GM18867 (cell line): ENCODE data around the gene ARHGAP8.

Source experiments
- ATAC-seq: cut with Tn5 transposase; IDR thresholded peaks from one replicate; pipeline ENCODE4 v1.9.1; 2021; ENCODE audit warnings: mild to moderate bottlenecking, moderate library complexity; ENCODE audit not compliant: unreplicated experiment

ARHGAP8 gene

GRCh38 chr22:44764974-44765373 lies 12.6 kb downstream of the ARHGAP8 start:
- ATAC-seq = no peak

GRCh38 chr22:44765571-44766285 lies 13.4 kb downstream of the ARHGAP8 start:
- no peak for ATAC-seq

- no peak for ATAC-seq
These were observed 20.7 kb downstream of the ARHGAP8 start for GRCh38 chr22:44773082-44773481.

GRCh38 chr22:44775862-44776261 lies 23.5 kb downstream of the ARHGAP8 start:
- no peak for ATAC-seq

- ATAC-seq = no peak
These were observed 24.4 kb downstream of the ARHGAP8 start for GRCh38 chr22:44776605-44777363.

- ATAC-seq = no peak
These were observed 25.0 kb downstream of the ARHGAP8 start for GRCh38 chr22:44777364-44777755.

- no peak for ATAC-seq
These were observed 28.6 kb downstream of the ARHGAP8 start for GRCh38 chr22:44780876-44781449.

- no peak for ATAC-seq
These were observed 30.1 kb downstream of the ARHGAP8 start for GRCh38 chr22:44782363-44782963.

- no peak for ATAC-seq
These were observed 30.7 kb downstream of the ARHGAP8 start for GRCh38 chr22:44783091-44783490.

- ATAC-seq = no peak
These were observed 31.2 kb downstream of the ARHGAP8 start for GRCh38 chr22:44783581-44783980.

GRCh38 chr22:44786136-44786535 lies 33.8 kb downstream of the ARHGAP8 start:
- no peak for ATAC-seq

- ATAC-seq = no peak
These were observed 34.2 kb downstream of the ARHGAP8 start for GRCh38 chr22:44786610-44787009.

- no peak for ATAC-seq
These were observed 35.5 kb downstream of the ARHGAP8 start for GRCh38 chr22:44787832-44788231.

- ATAC-seq = no peak
These were observed 40.7 kb downstream of the ARHGAP8 start for GRCh38 chr22:44793106-44793505.

GRCh38 chr22:44793506-44794172 lies 41.3 kb downstream of the ARHGAP8 start:
- ATAC-seq = no peak

GRCh38 chr22:44795701-44796630 lies 43.6 kb downstream of the ARHGAP8 start:
- no peak for ATAC-seq

- no peak for ATAC-seq
These were observed 44.9 kb downstream of the ARHGAP8 start for GRCh38 chr22:44797181-44797725.

- ATAC-seq = no peak
These were observed 46.9 kb downstream of the ARHGAP8 start for GRCh38 chr22:44799077-44799945.
